Dermis blood vessel endothelial cell (primary cell): ENCODE measurements around the gene DLG5. TPM values are rescaled to one million over a fixed set of nuclear protein-coding genes. Genes with fewer than 3 reads are reported as not detected.

Experiments
- DNase-seq: peaks from one replicate; pipeline ENCODE4 v3.0.0; 2010
- total RNA-seq: library from RNA; depleted of rRNA; stranded (reverse); fragments of >200 nt; gene quantifications from 2 replicates; pipeline ENCODE4 v1.2.3, GENCODE V29; 2014

DLG5 gene
- total RNA-seq, 1 donor from 2014 or later: 7.8 TPM

DNA sequence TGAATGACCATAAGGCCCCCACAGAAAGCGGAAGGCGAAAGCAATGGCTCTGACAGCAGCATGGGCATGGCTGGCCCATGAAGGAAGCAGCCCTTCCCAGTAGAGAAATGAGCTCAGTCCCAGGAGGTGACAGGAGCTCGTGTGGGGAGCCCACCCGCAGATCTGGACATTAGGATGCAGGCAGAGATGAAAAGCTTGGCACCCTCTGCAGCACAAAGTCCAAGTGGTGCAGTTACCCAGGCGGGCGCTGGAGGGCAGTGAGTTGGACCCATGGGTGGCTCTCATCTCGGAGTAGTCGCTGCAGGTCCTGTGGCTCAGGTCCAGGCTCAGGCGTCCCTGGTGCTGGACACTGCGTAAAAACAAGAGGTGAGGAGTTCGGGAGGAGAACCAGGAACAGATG, 109.0 kb downstream of the DLG5 start:
- no peak for DNase-seq

DNA sequence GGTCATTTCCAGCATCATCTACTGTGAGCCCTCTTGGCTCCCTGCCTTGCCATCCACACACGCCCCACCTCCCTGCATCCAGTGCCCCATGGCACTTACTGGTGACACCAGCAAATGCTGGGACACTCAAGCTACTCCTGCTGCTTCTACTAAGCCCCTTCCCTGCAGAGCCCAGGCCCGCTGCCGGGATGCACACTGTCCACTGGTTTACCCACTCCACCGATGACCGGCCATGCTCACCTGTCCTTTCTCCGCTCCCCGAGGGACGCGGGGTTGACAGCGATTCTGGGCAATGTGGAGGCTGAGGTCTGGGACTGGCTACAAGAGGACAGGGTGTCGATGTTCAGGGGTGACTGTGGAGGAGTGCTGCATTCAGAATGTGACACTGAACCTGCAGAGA, 110.2 kb downstream of the DLG5 start:
- DNase-seq: no peak

DNA sequence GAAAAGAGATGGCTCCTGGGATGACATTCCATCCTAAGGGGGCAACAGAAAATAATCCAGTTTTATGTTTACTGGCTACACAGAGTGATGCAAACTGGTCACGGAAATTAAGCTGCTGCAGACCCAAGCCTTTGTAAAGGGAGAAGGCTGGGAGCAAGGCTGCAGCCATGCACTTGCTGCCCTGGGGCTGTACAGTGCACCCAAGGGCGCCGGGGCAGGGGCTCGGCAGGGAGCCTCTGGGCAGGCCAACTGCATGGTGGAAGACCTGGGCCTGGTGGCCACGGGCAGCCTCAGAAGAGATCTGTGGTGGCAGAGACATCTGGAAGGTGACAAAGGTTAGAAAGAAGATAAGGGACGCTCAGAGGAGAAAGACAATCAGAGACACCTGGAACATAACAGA, 113.8 kb downstream of the DLG5 start:
- no peak for DNase-seq

DNA sequence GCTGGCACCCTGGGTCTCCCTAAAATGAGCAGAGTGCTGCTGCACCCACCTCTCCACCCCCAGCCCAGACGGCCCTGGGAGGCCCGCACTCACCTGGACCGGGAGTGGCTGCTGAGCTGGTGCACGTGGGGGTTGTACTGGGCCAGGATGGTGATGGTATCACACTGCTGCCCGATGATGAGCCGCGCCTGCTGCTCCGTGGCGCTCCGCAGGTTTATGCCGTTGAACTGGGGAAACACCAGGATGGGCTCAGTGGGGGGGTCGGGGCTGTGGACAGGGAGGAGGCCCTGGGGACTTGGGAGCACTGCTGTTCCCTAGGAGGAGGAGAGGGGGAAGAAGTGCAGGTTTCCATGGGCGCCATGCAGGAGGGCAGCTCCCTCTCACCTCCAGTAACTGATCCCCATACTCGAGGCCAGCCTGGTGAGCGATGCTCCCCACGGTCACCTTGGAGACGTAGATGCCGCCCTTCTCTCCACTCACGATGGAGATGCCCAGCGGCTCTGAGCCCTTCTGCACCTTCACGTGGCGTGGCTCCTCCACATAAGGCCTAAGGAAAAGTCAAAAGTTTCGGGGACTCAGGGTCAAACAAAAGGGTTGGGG, 114.6 kb downstream of the DLG5 start:
- no peak for DNase-seq

DNA sequence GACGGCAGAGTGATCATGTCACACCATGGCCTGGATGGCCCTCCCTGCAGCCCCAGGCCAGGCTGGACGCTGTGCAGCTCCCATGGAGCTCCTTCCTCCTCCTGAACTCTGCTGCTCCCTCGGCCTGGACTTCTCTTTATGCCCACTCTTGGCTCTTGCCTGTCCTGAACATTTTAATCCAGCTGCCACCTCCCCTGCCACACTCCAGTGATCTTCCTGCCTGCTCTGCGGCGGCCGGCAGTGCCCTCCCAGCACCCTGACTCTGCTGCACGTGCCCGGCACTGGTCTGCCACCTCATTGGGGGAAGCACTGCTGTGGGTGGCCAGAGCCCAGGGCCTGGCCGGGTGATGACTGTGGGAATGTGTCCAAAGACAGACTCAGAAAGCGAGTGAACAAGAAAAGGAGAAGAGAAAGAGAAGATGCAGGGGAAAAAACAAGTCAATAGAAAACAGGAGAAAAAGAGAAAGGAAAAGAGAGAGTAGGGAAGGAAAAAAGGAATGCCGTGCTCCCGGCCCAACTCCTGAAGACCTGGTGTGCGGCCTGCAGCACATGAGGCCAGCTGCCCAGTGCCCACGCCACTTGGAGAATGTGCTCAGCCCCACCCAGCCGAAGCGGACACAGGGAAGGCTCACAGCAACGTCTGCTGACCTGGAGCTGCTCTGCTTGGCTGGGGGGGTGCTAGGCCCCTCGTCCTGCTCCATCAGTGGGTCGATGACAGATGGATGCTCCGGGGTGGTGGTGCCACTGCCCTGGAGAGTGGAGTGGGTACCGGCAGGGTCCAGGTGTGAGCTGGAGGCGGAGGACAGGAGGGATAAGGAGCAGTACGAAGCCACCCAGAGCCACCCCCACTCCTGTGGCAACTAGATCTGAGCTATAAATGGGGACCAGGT, 115.9 kb downstream of the DLG5 start:
- DNase-seq: no peak

DNA sequence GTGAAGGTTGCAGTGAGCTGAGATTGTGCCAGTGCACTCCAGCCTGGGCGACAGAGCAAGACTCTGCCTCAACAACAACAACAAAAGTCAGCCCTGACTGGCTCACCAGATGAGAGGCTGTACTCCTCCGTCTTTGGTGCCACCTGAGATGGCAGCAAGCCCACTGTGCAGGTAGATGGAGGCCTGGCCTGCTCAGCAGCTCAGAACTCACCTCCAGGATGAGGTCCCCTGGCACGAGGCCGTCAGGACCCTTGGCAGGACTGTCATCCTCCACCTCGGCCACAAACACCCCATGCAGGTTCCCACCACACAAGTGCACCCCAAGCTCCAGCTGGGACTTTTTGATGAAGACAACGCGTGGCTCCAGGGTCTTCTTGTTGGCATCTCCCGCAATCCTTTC, 117.2 kb downstream of the DLG5 start:
- DNase-seq: no peak

DNA sequence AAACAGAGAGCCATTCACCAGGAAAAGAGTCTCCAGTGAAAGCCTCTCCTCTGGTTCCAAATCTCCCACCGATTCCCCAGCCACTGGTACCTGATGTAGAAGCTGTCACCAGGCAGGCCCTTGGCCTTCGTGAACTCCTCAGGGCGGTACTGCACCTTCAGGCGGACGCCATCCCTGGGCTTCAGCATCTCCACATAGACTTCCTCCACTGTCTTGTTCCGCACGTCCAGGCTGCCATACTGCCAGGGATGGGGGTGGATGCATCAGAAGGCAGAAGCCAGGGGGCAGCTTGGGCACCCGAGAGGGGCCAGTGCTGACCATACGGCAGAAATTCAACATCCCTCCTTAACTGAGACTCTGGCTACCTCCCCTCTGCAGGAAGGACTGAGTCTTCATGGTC, 118.8 kb downstream of the DLG5 start:
- no peak for DNase-seq

DNA sequence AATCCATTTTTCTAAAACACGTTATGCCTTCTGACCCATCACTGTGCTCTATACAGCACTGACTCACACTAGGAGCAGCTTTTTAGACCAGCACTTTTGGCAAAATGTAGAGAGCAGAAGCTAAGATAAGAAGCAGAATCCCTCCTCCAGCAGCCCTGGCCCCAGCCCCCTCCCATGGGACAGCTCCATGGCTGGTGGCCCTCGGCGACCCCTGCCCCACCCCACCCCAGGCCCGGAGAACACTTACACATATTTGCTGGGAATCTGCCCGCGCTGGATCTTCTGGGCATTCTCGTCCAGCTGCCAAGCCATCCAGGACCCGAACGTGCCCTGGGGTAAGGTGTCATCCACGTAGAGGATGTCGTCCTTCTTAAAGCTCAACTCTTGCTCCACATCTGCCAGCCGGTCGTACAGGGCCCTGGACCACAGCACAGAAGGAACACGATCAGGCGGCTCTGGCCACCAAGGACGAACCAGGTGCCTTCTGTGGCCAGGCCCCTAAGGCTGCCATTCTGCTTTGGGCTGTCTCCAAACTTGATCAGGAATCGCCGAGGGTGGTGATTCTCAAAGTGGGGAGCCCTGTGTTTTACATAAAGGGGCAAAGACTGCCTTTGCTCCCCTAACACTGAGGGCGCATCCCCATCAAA, 119.9 kb downstream of the DLG5 start:
- DNase-seq: no peak

DNA sequence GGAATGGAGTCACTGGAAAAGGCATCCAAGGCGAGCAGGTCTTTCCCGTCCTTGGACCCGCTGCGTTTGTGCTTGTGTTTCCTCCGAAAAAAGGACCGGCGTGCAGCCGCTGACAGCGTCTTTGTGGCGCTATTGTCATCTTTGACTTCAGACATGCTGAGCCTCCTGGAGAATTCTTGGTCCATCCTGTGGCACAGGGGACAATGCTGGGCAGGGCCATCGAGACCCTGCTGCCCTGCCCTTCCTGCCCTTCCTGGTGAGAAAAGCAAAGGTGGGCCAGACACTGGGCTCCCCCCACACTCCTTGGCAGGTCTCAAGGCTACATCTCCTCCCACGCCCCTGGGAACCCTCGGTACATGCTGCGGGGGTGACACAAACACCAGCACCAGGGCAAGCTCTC, 120.9 kb downstream of the DLG5 start:
- no peak for DNase-seq

DNA sequence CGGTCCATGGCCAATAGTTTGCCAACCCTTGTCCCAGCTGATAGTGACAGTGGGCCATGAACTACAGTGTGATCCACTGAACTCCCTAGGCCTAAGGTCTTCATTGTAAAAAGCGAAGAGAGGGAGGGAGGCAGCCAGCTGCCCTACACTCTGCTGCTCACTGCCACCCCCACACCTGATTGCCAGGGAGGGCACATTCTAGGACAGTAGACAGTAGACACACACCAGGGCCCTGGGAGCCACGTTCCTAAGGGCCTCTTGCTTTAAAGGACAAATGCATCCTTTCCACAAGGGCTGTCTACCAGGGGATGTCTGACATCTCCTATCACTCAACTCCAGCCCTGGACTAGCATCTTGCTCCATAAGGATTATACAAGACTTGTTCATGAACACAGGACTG, 122.2 kb downstream of the DLG5 start:
- no peak for DNase-seq

DNA sequence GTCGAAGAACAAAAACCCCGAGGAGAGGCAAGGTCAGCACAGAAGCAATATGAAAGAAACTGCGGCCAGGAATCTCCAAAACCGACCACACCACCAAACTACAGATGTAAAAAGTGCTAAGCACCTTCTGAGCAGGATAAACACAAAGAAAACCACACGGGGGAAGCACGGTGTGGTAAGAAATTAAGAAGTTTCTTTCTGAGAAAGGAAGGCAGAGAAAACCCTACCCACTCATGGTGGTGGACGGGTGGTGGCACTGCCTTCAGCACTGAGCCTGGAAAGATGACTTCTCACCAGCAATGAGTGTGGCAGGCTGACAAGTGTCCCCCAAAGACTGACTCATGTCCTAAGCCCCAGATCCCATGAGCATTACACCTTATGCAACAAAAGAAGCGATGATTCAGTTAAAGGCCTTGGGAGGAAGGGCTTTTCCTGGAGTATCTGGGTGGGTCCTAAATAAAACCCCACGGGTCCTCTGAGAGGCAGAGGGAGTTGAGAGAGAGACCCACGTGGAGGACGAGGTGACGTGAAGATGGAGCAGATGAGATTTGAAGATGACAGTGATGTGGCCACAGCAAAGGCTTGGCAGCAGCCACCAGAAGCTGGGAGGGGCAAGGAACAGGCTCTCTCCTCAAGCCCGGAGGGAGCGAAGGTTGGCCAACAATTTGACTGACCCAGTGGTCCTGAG, 124.9 kb downstream of the DLG5 start:
- no peak for DNase-seq

DNA sequence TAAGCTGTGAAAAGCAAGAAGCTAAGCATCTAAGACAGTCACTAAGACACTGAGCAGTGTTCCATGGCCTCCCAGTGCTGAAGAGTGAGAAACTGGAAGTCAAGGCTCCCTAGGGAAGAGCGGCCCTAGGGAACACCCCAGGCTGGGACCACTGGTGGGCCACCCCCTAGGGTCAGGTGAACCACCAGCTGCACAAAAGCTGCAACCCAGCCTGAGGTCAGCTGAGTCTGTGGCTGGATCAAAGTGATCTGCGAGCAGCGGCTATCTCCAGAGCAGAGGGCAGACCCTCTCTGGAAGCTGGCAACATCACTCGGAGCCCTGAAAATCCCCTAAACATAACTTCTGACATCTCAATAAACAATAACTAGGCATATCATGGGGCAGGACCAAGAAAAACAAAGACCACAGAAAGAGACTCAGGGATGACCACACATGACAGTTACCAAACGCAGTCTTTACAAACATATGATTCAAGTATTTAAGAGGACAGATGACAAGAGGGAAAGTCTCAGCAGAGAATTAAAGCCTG, 125.8 kb downstream of the DLG5 start:
- no peak for DNase-seq

DNA sequence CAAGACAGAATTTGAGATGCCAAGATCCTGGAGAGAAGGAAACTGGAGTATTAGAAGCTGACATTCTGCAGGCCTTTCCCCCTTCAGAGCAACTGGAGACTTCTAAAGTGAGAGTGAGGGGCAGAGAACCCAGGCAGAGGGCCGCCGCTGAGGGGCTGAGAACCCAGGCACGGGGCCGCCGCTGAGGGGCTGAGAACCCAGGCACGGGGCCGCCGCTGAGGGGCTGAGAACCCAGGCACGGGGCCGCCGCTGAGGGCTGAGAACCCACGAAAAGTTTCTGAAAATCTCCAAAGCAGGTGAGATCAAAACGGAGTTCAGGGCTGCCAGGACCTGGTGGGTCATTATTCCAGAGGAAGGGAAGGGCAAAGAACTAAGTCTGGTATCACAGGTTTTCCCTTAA, 126.2 kb downstream of the DLG5 start:
- no peak for DNase-seq

DNA sequence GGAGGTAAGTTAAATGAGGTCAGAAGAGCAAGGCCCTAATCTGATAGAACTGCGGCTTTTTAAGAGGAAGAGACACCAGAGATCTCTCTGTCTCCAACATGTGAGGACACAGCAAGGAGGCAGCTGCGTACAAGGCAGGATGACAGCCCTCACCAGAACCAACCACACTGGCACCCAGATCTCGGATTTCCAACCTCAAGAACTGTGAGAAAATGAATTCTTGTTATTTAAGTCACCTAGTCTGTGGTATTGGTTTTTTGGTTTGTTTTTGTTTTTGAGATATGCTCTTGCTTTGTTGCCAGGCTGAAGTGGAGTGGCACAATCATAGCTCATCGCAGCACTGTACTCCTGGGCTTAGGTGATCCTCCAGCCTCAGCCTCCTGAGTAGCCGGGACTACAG, 127.2 kb downstream of the DLG5 start:
- DNase-seq: no peak

DNA sequence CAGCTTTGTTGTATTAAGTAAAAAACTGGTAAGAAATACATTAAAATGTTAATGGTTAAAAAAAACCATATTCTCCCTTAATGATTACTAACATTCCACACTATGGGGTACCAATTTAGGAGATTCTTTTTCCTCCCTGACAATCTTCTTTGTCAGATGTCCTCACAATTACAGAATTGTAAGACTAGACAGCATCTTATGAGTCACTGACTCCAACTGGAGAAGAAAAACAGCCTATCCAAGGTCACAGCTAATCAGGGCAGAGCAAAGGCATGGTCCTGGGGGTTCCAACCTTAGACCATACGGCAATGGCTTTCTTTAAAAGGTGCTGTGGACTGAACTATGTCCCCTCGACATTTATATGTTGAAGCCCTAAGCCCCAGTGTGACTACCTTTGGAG, 127.6 kb downstream of the DLG5 start:
- DNase-seq: no peak

DNA sequence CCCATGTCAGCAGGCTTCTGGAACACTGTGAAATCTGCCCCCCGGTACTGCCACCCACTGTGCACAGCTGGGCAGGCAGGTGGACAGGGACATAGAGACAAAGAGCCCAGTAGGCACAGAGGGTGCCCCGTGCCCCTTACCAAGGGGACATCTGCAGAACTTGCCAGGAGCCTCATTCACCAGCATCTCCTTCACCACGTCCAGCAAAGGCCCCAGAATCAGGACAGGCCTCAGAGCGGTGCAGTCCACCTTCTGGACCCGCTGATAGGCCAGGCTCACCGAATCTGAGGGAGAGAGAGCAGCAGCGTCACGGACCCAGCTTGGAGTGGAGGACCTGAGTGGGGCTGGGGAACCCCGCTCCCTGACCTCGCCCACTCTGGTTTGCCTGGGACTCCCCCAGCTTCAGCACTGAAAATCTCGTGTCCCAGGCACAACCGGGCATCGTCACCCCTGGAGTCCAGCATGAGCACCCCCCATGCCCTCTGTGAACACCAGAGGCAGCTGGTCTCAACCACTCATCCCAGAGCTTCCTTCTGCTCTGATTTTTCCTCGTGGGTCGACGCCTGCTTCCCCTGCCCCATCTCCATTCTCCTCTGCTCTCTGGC, 130.1 kb downstream of the DLG5 start:
- no peak for DNase-seq

DNA sequence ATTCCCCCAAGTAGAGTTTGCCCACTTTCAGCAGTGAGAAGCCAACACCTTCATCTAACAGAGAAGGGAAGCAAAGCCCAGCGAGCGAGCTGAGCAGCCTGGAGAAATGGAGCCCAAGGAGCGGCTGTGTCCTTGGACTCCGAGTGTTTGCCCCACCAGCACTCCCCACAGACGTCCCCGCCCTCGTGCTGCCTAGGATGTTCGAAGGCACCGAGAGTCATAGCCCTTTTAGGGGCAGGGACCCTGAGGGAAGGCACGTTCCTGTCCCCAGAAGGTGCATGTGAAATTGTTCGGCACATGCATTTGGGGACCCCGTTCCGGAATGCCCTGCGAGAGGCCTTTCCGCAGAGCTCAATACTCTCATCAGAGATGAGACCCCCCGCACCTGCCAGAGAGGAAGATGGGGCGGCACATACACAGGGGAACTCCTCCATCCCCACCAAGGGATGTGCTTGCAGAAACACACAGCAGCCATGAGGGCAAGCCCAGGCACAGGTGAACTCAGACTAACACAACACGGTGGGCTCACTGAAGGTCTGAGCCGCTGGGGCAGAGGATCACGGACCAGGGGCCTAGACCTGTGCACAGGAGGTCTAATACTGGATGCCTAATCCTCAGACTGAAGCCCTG, 131.0 kb downstream of the DLG5 start:
- no peak for DNase-seq

DNA sequence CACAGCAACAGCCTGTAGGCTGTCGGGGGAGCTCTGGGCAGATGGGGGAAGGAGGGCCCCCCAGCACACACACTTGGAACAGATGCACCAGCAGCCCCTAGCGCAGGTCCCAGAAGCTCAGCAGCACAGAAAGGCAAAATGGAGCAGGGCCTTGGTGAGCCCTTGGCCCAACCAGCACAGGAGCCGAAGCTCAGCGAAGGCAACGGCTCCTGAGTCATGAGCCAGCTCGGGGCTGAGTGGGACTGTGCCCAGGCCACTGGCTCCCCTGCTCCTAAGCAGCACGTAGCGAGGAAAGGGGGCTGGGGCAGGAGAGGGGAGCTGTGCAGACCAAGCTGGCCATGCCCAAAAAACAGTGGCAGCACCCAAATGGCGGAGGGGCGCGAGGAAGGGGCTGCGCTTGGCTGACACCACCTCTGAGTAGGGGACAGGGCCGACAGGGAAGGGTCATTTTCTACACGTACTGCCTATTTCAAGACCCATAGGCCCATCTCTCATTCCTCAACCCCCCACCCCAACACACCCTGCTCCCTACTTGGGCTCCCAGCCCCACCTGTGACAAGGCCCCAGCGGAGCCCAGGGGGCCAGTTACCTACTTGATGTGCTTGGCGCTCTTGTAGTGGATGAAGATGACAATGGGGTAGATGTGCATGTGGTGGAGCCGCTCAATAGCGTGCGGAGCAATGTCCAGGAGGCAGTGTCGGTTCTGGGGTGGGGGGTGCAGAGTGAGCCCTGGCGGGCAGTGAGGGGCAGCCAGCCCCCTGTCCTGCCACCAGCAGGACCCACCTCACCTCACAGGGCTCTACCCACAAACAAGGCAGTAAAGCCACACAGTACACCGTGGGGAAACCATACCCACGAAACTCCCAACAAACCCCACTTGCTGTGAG, 132.1 kb downstream of the DLG5 start:
- no peak for DNase-seq

DNA sequence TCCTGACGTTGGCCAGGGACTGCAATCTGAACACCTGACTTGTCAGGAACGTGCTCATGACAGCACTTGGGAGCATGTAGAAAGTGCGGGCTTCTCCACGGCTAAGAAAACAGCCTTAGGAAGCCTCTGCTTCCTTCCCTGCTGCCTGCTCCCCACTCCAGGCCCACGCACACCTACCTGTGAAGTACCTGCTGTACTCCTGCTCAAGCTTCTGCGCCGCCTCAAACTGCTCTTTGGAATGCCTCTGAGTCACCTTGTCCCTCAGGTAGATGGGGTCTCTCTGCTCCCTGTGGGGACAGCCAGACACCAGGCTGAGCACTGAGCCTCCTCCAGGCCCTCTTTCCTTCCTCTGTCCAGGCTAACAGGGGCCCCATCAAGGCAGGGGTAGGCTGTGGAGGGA, 132.7 kb downstream of the DLG5 start:
- DNase-seq: no peak

DNA sequence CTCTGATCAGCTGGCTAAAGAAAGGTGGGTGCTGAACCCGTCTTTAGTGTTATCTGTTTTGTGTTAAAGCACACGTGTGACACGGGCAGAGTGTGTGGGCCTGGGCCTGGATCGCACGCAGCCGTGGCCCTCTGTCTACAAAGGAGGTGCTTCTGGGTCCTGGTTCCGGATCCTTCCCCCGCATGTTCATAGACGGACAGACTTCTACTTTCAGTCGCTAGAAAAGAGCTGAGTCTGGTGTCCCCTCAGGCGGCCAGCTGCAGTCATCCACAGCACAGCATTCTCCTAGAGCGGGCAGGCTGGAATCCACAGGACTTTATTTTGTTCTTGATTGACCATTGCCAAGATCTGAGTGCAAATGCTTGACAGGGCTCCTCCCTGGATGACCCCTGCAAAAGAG, 134.4 kb downstream of the DLG5 start:
- DNase-seq: no peak

DNA sequence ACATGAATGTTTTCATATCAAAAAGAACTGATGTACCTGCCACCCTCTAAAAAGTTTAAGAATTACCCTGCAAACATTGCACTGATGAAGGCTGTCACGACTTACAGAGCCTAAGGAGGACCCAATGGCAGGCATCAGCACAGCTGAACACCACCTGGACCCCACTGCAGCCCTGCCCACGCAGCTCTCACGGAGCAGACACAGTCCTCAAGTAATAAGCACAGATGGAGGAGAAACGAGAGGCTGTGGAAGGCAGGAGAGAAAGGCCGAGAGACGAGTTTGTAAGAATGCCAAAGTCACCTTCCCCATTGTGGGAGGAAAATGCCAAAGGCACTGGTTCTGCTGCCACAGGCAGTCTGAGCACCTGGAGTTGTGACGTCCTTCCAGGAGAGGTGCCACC, 135.0 kb downstream of the DLG5 start:
- no peak for DNase-seq
